GM18499 (cell line): ENCODE results near the gene OPCML.

Source experiments
- ATAC-seq: cut with Tn5 transposase; IDR thresholded peaks from one replicate; pipeline ENCODE4 v1.9.1; 2021; ENCODE audit warnings: moderate number of reproducible peaks; ENCODE audit not compliant: insufficient read depth, unreplicated experiment

OPCML gene

GRCh38 chr11:133531971-133532651 is at the start of gene OPCML:
Gene OPCML, minus strand, starts transcription at chr11:133532501.
- ATAC-seq, result no peak

- no peak for ATAC-seq
These were observed 48.8 kb upstream of the OPCML start for GRCh38 chr11:133581091-133581490.

GRCh38 chr11:133579165-133580031 is 47.1 kb upstream of the OPCML start:
- no peak for ATAC-seq

GRCh38 chr11:133577403-133577802 is 45.1 kb upstream of the OPCML start:
- no peak for ATAC-seq

GRCh38 chr11:133576351-133576750 is 44.0 kb upstream of the OPCML start:
- ATAC-seq, result no peak

GRCh38 chr11:133573081-133573480 is 40.8 kb upstream of the OPCML start:
- ATAC-seq, result no peak

- ATAC-seq, result no peak
These were observed 38.1 kb upstream of the OPCML start for GRCh38 chr11:133570376-133570775.

GRCh38 chr11:133563505-133564025 is 31.3 kb upstream of the OPCML start:
- ATAC-seq, result no peak

- ATAC-seq, result no peak
These were observed 28.2 kb upstream of the OPCML start for GRCh38 chr11:133560472-133560855.

- ATAC-seq, result no peak
These were observed 27.7 kb upstream of the OPCML start for GRCh38 chr11:133559833-133560471.

- ATAC-seq, result no peak
These were observed 27.1 kb upstream of the OPCML start for GRCh38 chr11:133559382-133559781.

- ATAC-seq, result no peak
These were observed 22.7 kb upstream of the OPCML start for GRCh38 chr11:133555034-133555433.

- ATAC-seq, result no peak
These were observed 21.8 kb upstream of the OPCML start for GRCh38 chr11:133553885-133554740.

- no peak for ATAC-seq
These were observed 20.6 kb upstream of the OPCML start for GRCh38 chr11:133552938-133553337.

- ATAC-seq, result no peak
These were observed 18.8 kb upstream of the OPCML start for GRCh38 chr11:133551064-133551463.

- no peak for ATAC-seq
These were observed 17.5 kb upstream of the OPCML start for GRCh38 chr11:133549826-133550225.

- no peak for ATAC-seq
These were observed 16.3 kb upstream of the OPCML start for GRCh38 chr11:133548641-133549040.

GRCh38 chr11:133547808-133548494 is 15.7 kb upstream of the OPCML start:
- ATAC-seq, result no peak

- no peak for ATAC-seq
These were observed 13.0 kb upstream of the OPCML start for GRCh38 chr11:133545199-133545803.
